CD14-positive monocyte (primary cell): ENCODE data around the gene RANBP2. TPM values are rescaled to one million over a fixed set of nuclear protein-coding genes. Genes with fewer than 3 reads are reported as not detected.

Experiments used
- DNase-seq, 3 donors: peaks; one replicate each; pipeline ENCODE4 v3.0.0-alpha.2; 2011 to 2022
- H2AFZ ChIP-seq: 2 replicates; pipeline ENCODE4 v1.6.0; 2012; ENCODE audit warnings: mild to moderate bottlenecking, low read depth, low read length, inconsistent platforms; ENCODE audit not compliant: insufficient read depth, poor library complexity, severe bottlenecking
- H3K27ac ChIP-seq, 2 donors: 1 replicate in 1 of 2; 2 replicates in 1 of 2; pipeline ENCODE4 v1.5.1; 2012 to 2013; ENCODE audit warnings: low read length in 2 of 2, control low read depth in 1 of 2, inconsistent platforms in 1 of 2, low read depth in 1 of 2, mild to moderate bottlenecking in 1 of 2
- H3K27me3 ChIP-seq, 2 donors: one replicate each; pipeline versions ENCODE4 v1.6.0 to v1.6.1; 2011 to 2013; ENCODE audit warnings: low read length in 2 of 2; ENCODE audit not compliant: control insufficient read depth in 2 of 2, insufficient read depth in 2 of 2
- H3K36me3 ChIP-seq, 2 donors: replicated peaks in 1 of 2; 1 replicate in 1 of 2; 2 replicates in 1 of 2; pipeline versions ENCODE4 v1.5.1 to v1.6.1; 2012 to 2013; ENCODE audit warnings: low read length in 2 of 2, control low read depth in 1 of 2, inconsistent platforms in 1 of 2, mild to moderate bottlenecking in 1 of 2; ENCODE audit not compliant: insufficient read depth in 2 of 2, control insufficient read depth in 1 of 2
- H3K4me1 ChIP-seq, 2 donors: 1 replicate in 1 of 2; 2 replicates in 1 of 2; pipeline versions ENCODE4 v1.5.1 to v1.6.1; 2012 to 2013; ENCODE audit warnings: low read length in 2 of 2, control low read depth in 1 of 2, inconsistent platforms in 1 of 2, mild to moderate bottlenecking in 1 of 2, moderate library complexity in 1 of 2; ENCODE audit not compliant: insufficient read depth in 2 of 2, control insufficient read depth in 1 of 2
- H3K4me2 ChIP-seq: replicated peaks from 2 replicates; pipeline ENCODE3; 2012; ENCODE audit warnings: low read length, moderate library complexity, mild to moderate bottlenecking; ENCODE audit not compliant: poor library complexity, severe bottlenecking; ENCODE audit errors: extremely low read depth
- H3K4me3 ChIP-seq, 3 experiments: fragments of 200-600 bp in 1 of 3; sonication (generic) in 1 of 3; replicated peaks in 1 of 3; 1 replicate in 2 of 3; 2 replicates in 1 of 3; pipeline ENCODE4 v1.5.1; 2011 to 2013; ENCODE audit warnings: low read length in 3 of 3, mild to moderate bottlenecking in 3 of 3, control low read depth in 2 of 3, low read depth in 2 of 3, inconsistent platforms in 1 of 3, moderate library complexity in 1 of 3
- H3K79me2 ChIP-seq: 2 replicates; pipeline ENCODE4 v1.6.0; 2012; ENCODE audit warnings: mild to moderate bottlenecking, control low read depth, inconsistent platforms, low read length, moderate library complexity; ENCODE audit not compliant: insufficient read depth
- H3K9ac ChIP-seq: 2 replicates; pipeline ENCODE4 v1.6.0; 2017; ENCODE audit warnings: low read length, mild to moderate bottlenecking; ENCODE audit not compliant: insufficient read depth, poor library complexity, severe bottlenecking
- H3K9me3 ChIP-seq, 2 donors: replicated peaks in 1 of 2; 1 replicate in 1 of 2; 2 replicates in 1 of 2; pipeline versions ENCODE4 v1.5.1 to v1.6.1; 2012 to 2013; ENCODE audit warnings: low read length in 2 of 2, control low read depth in 1 of 2; ENCODE audit not compliant: control insufficient read depth in 1 of 2, insufficient read depth in 1 of 2
- H4K20me1 ChIP-seq: 2 replicates; pipeline ENCODE4 v1.6.0; 2012; ENCODE audit warnings: mild to moderate bottlenecking, low read length, control low read depth, moderate library complexity; ENCODE audit not compliant: insufficient read depth
- H3K27ac Mint-ChIP-seq, 7 donors: one replicate each; pipeline ENCODE4 v1.8.0; 2020; ENCODE audit warnings: mild to moderate bottlenecking in 7 of 7, mixed read lengths in 7 of 7, moderate library complexity in 6 of 7, inconsistent platforms in 2 of 7
- H3K27me3 Mint-ChIP-seq, 3 donors: one replicate each; pipeline ENCODE4 v1.8.0; 2021 to 2022; ENCODE audit warnings: low read depth in 3 of 3, mild to moderate bottlenecking in 3 of 3, mixed read lengths in 3 of 3, moderate library complexity in 3 of 3, inconsistent platforms in 1 of 3
- H3K36me3 Mint-ChIP-seq, 2 donors: one replicate each; pipeline ENCODE4 v1.8.0; 2020; ENCODE audit warnings: mixed read lengths in 2 of 2, inconsistent platforms in 1 of 2, mild to moderate bottlenecking in 1 of 2
- H3K4me1 Mint-ChIP-seq: one replicate; pipeline ENCODE4 v1.8.0; 2020; ENCODE audit warnings: mild to moderate bottlenecking, mixed read lengths
- H3K4me3 Mint-ChIP-seq, 2 donors: one replicate each; pipeline ENCODE4 v1.8.0; 2020; ENCODE audit warnings: mild to moderate bottlenecking in 2 of 2, mixed read lengths in 2 of 2, moderate library complexity in 1 of 2
- H3K9me3 Mint-ChIP-seq, 7 donors: one replicate each; pipeline ENCODE4 v1.8.0; 2020 to 2022; ENCODE audit warnings: mixed read lengths in 7 of 7, mild to moderate bottlenecking in 6 of 7, moderate library complexity in 6 of 7, inconsistent platforms in 2 of 7
- WGBS: methylation state at CpG from one replicate; pipeline ENCODE4 v1.1.5; 2013; ENCODE audit warnings: missing lambda C conversion rate; ENCODE audit not compliant: insufficient coverage; 5-methylcytosine and 5-hydroxymethylcytosine counted together
- intact Hi-C, 2 donors: fragments of 100-400 bp; cut with micrococcal nuclease; formaldehyde crosslinking; loops; one replicate each; pipeline versions ENCODE4 v1.15.0 to v1.15.1; 2023
- polyA plus RNA-seq, 3 donors: library from polyadenylated mRNA; depleted of rRNA in 1 of 3; unstranded in 2 of 3; stranded (reverse) in 1 of 3; fragments of 300-500 nt in 2 of 3; fragments of >200 nt in 1 of 3; fragmentation: Illumina TruSeq in 2 of 3; gene quantifications; 1 replicate in 2 of 3; 2 replicates in 1 of 3; pipeline ENCODE4 v1.2.3, GENCODE V29; 2012 to 2021
- TF ChIP-seq, protein P1 (sequence below): fragments of 200-600 bp; IDR thresholded peaks from one replicate; pipeline ENCODE4 v1.8.0; 2022; ENCODE audit warnings: antibody characterized with exemption, mild to moderate bottlenecking

The RANBP2 gene
- polyA plus RNA-seq, 3 donors = 6.8 to 7.3 (median 7.0) TPM

DNA sequence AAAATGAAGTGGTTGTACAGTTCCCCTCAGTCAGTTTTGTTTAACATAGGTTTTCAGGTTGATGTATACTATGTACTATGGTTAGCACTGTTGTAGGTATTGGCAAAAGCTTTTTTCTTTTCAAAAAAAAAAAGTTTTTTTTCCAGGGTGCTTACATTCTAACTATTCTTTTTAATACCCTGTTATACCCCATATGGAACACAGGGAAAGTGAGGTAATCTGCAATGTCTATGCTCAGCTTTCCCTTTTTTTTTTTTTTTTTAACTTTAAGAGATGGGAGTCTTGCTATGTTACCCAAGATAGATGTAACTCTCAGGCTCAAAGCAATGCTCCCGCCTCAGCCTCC, 66.7 kb downstream of the RANBP2 start:
- H3K4me3 Mint-ChIP-seq = peak overlapping the region; percentile 96 to 98
- Histone ChIP-seq H3K27me3 (no peaks in the 10 kb centered on the region), H3K27ac (peak overlapping the region; percentile 53 to 70), H3K9me3 (no peaks in the 10 kb centered on the region), H3K4me3 (peak overlapping the region; percentile 56 to 91 (median 79)), H3K4me2 (peak overlapping the region; percentile 91), H3K36me3 (peaks cover 36% of the 10 kb centered on the region in 2 donors), H2AFZ (peak overlapping the region; percentile 97), H3K9ac (peak overlapping the region; percentile 77), H4K20me1 (no peaks in the 10 kb centered on the region), H3K4me1 (peaks cover 11 to 14% of the 10 kb centered on the region in 2 donors), H3K79me2 (no peaks in the 10 kb centered on the region)
- DNase-seq = no peak
- H3K4me1 Mint-ChIP-seq = peaks cover 13% of the 10 kb centered on the region
- H3K9me3 Mint-ChIP-seq = no peaks in the 10 kb centered on the region
- whole genome bisulfite sequencing = no CpG with 5 or more reads among the region's 1 CpG
- TF ChIP-seq, protein P1, sequence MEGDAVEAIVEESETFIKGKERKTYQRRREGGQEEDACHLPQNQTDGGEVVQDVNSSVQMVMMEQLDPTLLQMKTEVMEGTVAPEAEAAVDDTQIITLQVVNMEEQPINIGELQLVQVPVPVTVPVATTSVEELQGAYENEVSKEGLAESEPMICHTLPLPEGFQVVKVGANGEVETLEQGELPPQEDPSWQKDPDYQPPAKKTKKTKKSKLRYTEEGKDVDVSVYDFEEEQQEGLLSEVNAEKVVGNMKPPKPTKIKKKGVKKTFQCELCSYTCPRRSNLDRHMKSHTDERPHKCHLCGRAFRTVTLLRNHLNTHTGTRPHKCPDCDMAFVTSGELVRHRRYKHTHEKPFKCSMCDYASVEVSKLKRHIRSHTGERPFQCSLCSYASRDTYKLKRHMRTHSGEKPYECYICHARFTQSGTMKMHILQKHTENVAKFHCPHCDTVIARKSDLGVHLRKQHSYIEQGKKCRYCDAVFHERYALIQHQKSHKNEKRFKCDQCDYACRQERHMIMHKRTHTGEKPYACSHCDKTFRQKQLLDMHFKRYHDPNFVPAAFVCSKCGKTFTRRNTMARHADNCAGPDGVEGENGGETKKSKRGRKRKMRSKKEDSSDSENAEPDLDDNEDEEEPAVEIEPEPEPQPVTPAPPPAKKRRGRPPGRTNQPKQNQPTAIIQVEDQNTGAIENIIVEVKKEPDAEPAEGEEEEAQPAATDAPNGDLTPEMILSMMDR = no peak
- H3K36me3 Mint-ChIP-seq = peaks cover 26 to 30% of the 10 kb centered on the region in 2 donors
- H3K27me3 Mint-ChIP-seq = peaks cover 0 to 2% (median 0%) of the 10 kb centered on the region in 3 donors
- peak overlapping the region; percentile 76 to 92 (median 89) for H3K27ac Mint-ChIP-seq
- intact Hi-C loops = no loop called here

DNA sequence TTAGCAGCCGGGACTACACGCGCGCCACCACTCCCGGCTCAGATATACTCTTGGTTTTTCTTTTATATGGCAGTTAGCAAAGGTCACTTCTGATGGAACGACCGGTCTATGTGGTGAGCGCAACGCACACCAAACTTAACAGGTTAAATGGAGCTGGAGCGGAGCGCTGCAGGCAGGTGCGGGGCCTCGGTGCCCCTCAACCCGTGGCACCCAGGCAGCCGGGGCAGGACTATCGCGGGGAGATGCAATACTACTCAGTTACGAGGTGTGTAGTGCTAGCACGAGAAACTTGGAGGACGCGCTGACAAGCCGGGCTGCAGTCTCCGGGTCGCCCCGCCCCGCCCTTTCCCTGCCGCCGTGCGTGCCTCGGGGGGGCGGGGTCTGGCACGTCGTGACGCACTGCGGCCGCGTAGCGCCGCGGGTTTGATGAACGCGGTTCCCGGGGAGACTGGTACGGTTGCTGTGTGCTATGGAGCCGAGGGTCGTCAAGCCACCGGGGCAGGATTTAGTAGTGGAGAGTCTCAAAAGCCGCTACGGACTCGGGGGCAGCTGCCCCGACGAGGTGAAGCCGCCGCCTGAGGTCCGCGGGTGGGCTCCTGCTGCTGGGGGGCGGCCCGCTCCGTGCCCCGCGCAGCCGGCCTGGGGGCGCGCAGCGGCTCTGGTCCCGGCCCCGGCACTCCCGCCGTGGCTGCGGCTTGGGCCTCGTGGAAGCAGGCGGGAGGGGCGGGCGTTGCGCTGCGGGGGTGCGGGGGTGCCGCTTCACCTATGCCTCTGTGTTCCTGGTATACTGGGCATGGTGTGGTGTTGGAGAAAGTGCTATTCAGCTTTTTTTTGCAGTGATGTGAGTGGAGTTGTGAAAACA, 67.3 kb downstream of the RANBP2 start, which contains the start of gene CCDC138:
Gene CCDC138, plus strand, starts transcription at position 418 of the 862 bp plus-strand sequence. Its CDS starts 52 bp downstream, at position 470.
- DNase-seq = peak; percentile 73 to 79 (median 75)
- H3K36me3 Mint-ChIP-seq = peaks cover 23 to 28% of the 10 kb centered on the region in 2 donors
- under 1% methylated on average over 75 of the region's 78 CpGs for WGBS
- TF ChIP-seq, protein P1 = no peak
- Histone ChIP-seq H4K20me1 (no peaks in the 10 kb centered on the region), H3K9me3 (no peaks in the 10 kb centered on the region), H3K4me2 (peak within 1 kb of the TSS; percentile 91), H3K79me2 (no peaks in the 10 kb centered on the region), H2AFZ (peak within 1 kb of the TSS; percentile 97), H3K9ac (peak within 1 kb of the TSS; percentile 77), H3K27me3 (no peaks in the 10 kb centered on the region), H3K4me3 (peak within 1 kb of the TSS; percentile 56 to 91 (median 79)), H3K27ac (peak within 1 kb of the TSS; percentile 53 to 70), H3K36me3 (peaks cover 30 to 33% of the 10 kb centered on the region in 2 donors), H3K4me1 (peaks cover 11 to 14% of the 10 kb centered on the region in 2 donors)
- H3K4me1 Mint-ChIP-seq = peaks cover 13% of the 10 kb centered on the region
- intact Hi-C loops = no loop called here
- peak within 1 kb of the TSS; percentile 96 to 98 for H3K4me3 Mint-ChIP-seq
- H3K27ac Mint-ChIP-seq = peak within 1 kb of the TSS; percentile 76 to 92 (median 89)
- H3K27me3 Mint-ChIP-seq = peaks cover 0 to 2% (median 0%) of the 10 kb centered on the region in 3 donors
- H3K9me3 Mint-ChIP-seq = no peaks in the 10 kb centered on the region
